PC-9 (cell line): ENCODE measurements around the gene STARD3NL. TPM values are rescaled to one million over a fixed set of nuclear protein-coding genes. Genes with fewer than 3 reads are reported as not detected.
A peak's percentile ranks its signal among the peaks of the same experiment; 100 is the strongest.

Source experiments
- BruUV-seq: library from RNA; stranded (reverse); fragments of 400-500 nt; replicated peaks from 2 replicates; lab custom pipeline; 2021; lab: Mats Ljungman, UMichigan
- CTCF ChIA-PET: fragments of 300-600 bp; sonication (Branson Sonifier 250); formaldehyde crosslinking; loops from one replicate; lab custom pipeline; 2022; ENCODE audit warnings: antibody characterized with exemption; lab: Charles Lee
- POLR2A ChIA-PET: fragments of 300-600 bp; sonication (Branson Sonifier 250); formaldehyde crosslinking; loops from one replicate; lab custom pipeline; 2022; ENCODE audit warnings: antibody characterized with exemption; ENCODE audit not compliant: unreplicated experiment; lab: Charles Lee
- DNase-seq, 2 experiments: peaks; one replicate each; pipeline versions ENCODE4 v3.0.0 to v3.0.0-alpha.2; 2015 to 2022; ENCODE audit warnings: mixed read lengths in 1 of 2
- H2AFZ ChIP-seq: fragments of 200-600 bp; sonication (generic); 2 replicates; pipeline ENCODE4 v1.8.1; 2017; ENCODE audit warnings: antibody characterized with exemption
- H3F3A ChIP-seq: fragments of 200-600 bp; sonication (generic); 2 replicates; pipeline ENCODE4 v1.8.1; 2017; ENCODE audit warnings: antibody characterized with exemption, mild to moderate bottlenecking, low read depth; ENCODE audit not compliant: insufficient read depth
- H3K27ac ChIP-seq: fragments of 200-600 bp; sonication (generic); 2 replicates; pipeline ENCODE4 v1.6.1; 2016; ENCODE audit warnings: mixed run types
- H3K27me3 ChIP-seq: fragments of 200-600 bp; sonication (generic); 2 replicates; pipeline ENCODE4 v1.6.1; 2016; ENCODE audit warnings: low read depth, mixed run types; ENCODE audit not compliant: insufficient read depth
- H3K36me3 ChIP-seq: fragments of 200-600 bp; sonication (generic); 2 replicates; pipeline ENCODE4 v1.6.1; 2016; ENCODE audit warnings: low read depth, mixed run types
- H3K4me1 ChIP-seq: fragments of 200-600 bp; sonication (generic); replicated peaks from 2 replicates; pipeline ENCODE4 v1.6.1; 2016; ENCODE audit warnings: mixed run types; ENCODE audit not compliant: insufficient read depth
- H3K4me2 ChIP-seq: fragments of 200-600 bp; sonication (generic); 2 replicates; pipeline ENCODE4 v1.6.1; 2017; ENCODE audit warnings: mixed run types
- H3K4me3 ChIP-seq: fragments of 200-600 bp; sonication (generic); 2 replicates; pipeline ENCODE4 v1.6.1; 2016; ENCODE audit warnings: mixed run types
- H3K79me2 ChIP-seq: fragments of 200-600 bp; sonication (generic); 2 replicates; pipeline ENCODE4 v1.6.1; 2017; ENCODE audit warnings: low read depth, mixed run types
- H3K9me2 ChIP-seq: fragments of 200-600 bp; sonication (generic); 2 replicates; pipeline ENCODE4 v1.8.1; 2017; ENCODE audit warnings: mild to moderate bottlenecking; ENCODE audit not compliant: insufficient read depth
- H3K9me3 ChIP-seq: fragments of 200-600 bp; sonication (generic); 2 replicates; pipeline ENCODE4 v1.8.1; 2016; ENCODE audit warnings: low read depth; ENCODE audit not compliant: insufficient read depth
- H4K20me1 ChIP-seq: fragments of 200-600 bp; sonication (generic); 2 replicates; pipeline ENCODE4 v1.8.1; 2017; ENCODE audit not compliant: insufficient read depth
- EZH2 ChIP-seq: fragments of 200-600 bp; sonication (generic); IDR thresholded peaks from 2 replicates; pipeline ENCODE4 v1.8.0; 2017; ENCODE audit warnings: antibody characterized with exemption, low read depth
- intact Hi-C: fragments of 100-400 bp; cut with micrococcal nuclease; formaldehyde crosslinking; loops from one replicate; pipeline ENCODE4 v1.10.0; 2022; ENCODE audit not compliant: unreplicated experiment
- total RNA-seq: library from RNA; stranded (reverse); gene quantifications from 2 replicates; pipeline ENCODE4 v1.2.3, GENCODE V29; 2021
- TF ChIP-seq, protein P1 (sequence below): fragments of 200-600 bp; sonication (generic); conservative IDR thresholded peaks from 2 replicates; pipeline ENCODE4 v1.6.1; 2017; ENCODE audit warnings: mixed run types, antibody characterized with exemption, mild to moderate bottlenecking, moderate library complexity

Gene STARD3NL
- total RNA-seq, 1 experiment from 2014 or later = 41.4 TPM

DNA sequence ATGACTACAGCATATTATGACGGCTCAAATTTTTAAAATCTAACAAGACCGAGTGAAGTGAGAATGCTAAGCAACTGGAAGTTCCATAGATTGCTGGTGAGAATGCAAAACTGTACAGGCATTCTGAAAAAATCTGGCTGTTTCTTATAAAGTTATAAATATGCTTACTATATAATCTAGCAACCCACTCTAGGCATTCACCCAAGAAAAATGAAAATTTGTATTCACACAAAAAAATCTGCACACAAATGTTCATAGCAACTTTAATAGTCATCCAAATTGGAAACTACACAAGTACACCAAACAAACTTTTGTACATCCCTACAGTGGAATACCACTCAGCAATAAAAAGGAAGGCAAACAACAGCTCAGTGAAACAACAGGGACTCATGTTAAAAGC lies 39.9 kb upstream of the STARD3NL start:
- no peaks in the 10 kb centered on the region for H3K79me2 ChIP-seq
- no peaks in the 10 kb centered on the region for H4K20me1 ChIP-seq
- ChIA-PET POLR2A (interaction anchor here (0.6 kb wide), 1 partner anchor 1845 kb away, joined by 3 read pairs; no protein-coding TSS in a partner anchor), CTCF (no interaction called here)
- H3K9me2 ChIP-seq = no peaks in the 10 kb centered on the region; the same call in none of the 2 replicates
- DNase-seq = no peak
- H3K9me3 ChIP-seq = no peaks in the 10 kb centered on the region; the same call in 1 of the 2 replicates
- BruUV-seq = no TSS peak
- H3K27me3 ChIP-seq = no peaks in the 10 kb centered on the region
- TF ChIP-seq EZH2 = no peak
- TF ChIP-seq, protein P1, sequence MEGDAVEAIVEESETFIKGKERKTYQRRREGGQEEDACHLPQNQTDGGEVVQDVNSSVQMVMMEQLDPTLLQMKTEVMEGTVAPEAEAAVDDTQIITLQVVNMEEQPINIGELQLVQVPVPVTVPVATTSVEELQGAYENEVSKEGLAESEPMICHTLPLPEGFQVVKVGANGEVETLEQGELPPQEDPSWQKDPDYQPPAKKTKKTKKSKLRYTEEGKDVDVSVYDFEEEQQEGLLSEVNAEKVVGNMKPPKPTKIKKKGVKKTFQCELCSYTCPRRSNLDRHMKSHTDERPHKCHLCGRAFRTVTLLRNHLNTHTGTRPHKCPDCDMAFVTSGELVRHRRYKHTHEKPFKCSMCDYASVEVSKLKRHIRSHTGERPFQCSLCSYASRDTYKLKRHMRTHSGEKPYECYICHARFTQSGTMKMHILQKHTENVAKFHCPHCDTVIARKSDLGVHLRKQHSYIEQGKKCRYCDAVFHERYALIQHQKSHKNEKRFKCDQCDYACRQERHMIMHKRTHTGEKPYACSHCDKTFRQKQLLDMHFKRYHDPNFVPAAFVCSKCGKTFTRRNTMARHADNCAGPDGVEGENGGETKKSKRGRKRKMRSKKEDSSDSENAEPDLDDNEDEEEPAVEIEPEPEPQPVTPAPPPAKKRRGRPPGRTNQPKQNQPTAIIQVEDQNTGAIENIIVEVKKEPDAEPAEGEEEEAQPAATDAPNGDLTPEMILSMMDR = no peak
- H3K36me3 ChIP-seq = no peaks in the 10 kb centered on the region
- H3K4me3 ChIP-seq = no peak overlapping the region
- no peaks in the 10 kb centered on the region for H3K4me1 ChIP-seq
- H2AFZ ChIP-seq = peak overlapping the region; percentile 53; the same call in 1 of the 2 replicates
- no peak overlapping the region for H3K4me2 ChIP-seq
- no peaks in the 10 kb centered on the region for H3F3A ChIP-seq
- no peak overlapping the region for H3K27ac ChIP-seq
- intact Hi-C loops = no loop called here

DNA sequence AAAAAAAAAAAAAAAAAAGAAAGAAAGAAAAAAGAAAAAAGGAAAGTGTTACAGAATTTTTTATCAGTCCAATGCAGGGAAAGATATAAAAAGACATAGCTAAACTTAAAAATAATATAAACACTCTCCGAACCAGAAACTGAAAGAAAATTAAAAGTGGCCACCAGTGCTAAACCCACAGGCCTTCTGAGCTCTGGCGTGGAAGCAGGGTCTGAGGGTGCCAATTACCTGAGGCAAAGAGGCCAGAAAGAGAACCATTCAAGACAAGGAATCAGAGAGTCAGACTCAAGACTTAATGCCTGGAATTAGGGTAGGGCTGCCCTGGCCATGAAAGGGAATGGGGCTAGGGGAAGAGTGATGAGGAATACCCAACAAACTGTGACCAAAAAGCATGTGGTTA lies 36.9 kb upstream of the STARD3NL start:
- ChIA-PET CTCF (no interaction called here), POLR2A (no interaction called here)
- Histone ChIP-seq H3K79me2 (no peaks in the 10 kb centered on the region), H3K27me3 (no peaks in the 10 kb centered on the region), H3K36me3 (no peaks in the 10 kb centered on the region), H3K9me2 (no peaks in the 10 kb centered on the region; the same call in none of the 2 replicates), H3K4me3 (no peak overlapping the region), H3K4me1 (no peaks in the 10 kb centered on the region), H3F3A (no peaks in the 10 kb centered on the region), H4K20me1 (no peaks in the 10 kb centered on the region), H3K4me2 (no peak overlapping the region), H3K9me3 (no peaks in the 10 kb centered on the region), H3K27ac (no peak overlapping the region), H2AFZ (no peak overlapping the region)
- no peak for DNase-seq
- intact Hi-C loops = no loop called here
- TF ChIP-seq EZH2 = no peak
- TF ChIP-seq, protein P1 = no peak
- BruUV-seq = no TSS peak

DNA sequence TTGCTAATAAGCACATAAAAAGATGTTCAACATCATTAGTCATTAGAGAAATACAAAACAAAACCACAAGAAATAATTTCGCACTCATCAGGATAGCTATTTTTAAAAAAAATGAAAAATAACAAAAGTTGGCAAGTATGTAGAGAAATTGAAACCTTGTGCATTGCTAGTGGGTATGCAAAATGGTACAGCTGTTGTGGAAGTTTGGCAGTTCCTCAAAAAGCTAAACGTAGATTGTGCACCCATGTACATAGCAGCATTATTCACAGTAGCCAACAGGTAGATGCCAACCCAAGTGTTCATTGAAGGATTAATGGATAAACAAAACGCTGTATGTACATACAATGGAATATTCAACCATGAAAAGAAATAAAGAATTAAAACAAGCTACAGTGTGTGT lies 35.3 kb upstream of the STARD3NL start:
- Histone ChIP-seq H3K9me2 (no peaks in the 10 kb centered on the region; the same call in none of the 2 replicates), H3F3A (no peaks in the 10 kb centered on the region), H3K79me2 (no peaks in the 10 kb centered on the region), H3K4me1 (no peaks in the 10 kb centered on the region), H3K9me3 (no peaks in the 10 kb centered on the region), H3K27me3 (no peaks in the 10 kb centered on the region), H3K4me2 (no peak overlapping the region), H3K36me3 (no peaks in the 10 kb centered on the region), H2AFZ (no peak overlapping the region), H3K4me3 (no peak overlapping the region), H3K27ac (no peak overlapping the region), H4K20me1 (no peaks in the 10 kb centered on the region)
- TF ChIP-seq, protein P1 = no peak
- TF ChIP-seq EZH2 = no peak
- no peak for DNase-seq
- ChIA-PET CTCF (no interaction called here), POLR2A (no interaction called here)
- intact Hi-C loops = no loop called here
- BruUV-seq = no TSS peak
